ENCODE results near the gene ZFAND5. TPM values are rescaled to one million over a fixed set of nuclear protein-coding genes. Genes with fewer than 3 reads are reported as not detected.

Gene ZFAND5
- total and polyA plus RNA-seq, 4 donors, result 45.6 to 119 (median 61.9) TPM

GRCh38 chr9:72305707-72306106, 59.3 kb downstream of the ZFAND5 start:
- WGBS, result 69% methylated on average over 3 of the region's 3 CpGs
- no peaks in the 10 kb centered on the region for H3K9me3 ChIP-seq (ENCODE audit: control insufficient read depth in 4 of 4, low read length in 3 of 4)
- peak overlapping the region in 1 of 2 donors; percentile 42 for H3K27ac ChIP-seq (ENCODE audit: low read depth in 1 of 2, low read length in 2 of 2)
- no peaks in the 10 kb centered on the region for H3K27me3 ChIP-seq (ENCODE audit: control insufficient read depth in 4 of 4, insufficient read depth in 4 of 4, low read length in 3 of 4)
- TF ChIP-seq GABPA (IDR thresholded peaks at IDR 0.05 in 1 of 2, conservative IDR thresholded peaks at IDR 0.05 in 1 of 2) (no peak), SP1 (IDR thresholded peaks at IDR 0.05) (no peak)
- H3K4me1 ChIP-seq (ENCODE audit: control insufficient read depth in 4 of 4, insufficient read depth in 4 of 4, low read length in 3 of 4), result peaks cover 0 to 5% (median 1%) of the 10 kb centered on the region in 4 donors
- H3K36me3 ChIP-seq (ENCODE audit: control insufficient read depth in 4 of 4, insufficient read depth in 3 of 4, low read depth in 1 of 4, low read length in 3 of 4), result no peaks in the 10 kb centered on the region
- DNase-seq (ENCODE audit: low spot score), result no peak
- no peak overlapping the region for H3K4me3 ChIP-seq (ENCODE audit: low read depth in 1 of 3, low read length in 3 of 3)
- no peak overlapping the region for H3K9ac ChIP-seq (ENCODE audit: low read depth in 1 of 2, low read length in 2 of 2)

- Histone ChIP-seq H3K27ac (ENCODE audit: low read depth in 1 of 2, low read length in 2 of 2) (peak overlapping the region; percentile 26 to 42), H3K36me3 (ENCODE audit: control insufficient read depth in 4 of 4, insufficient read depth in 3 of 4, low read depth in 1 of 4, low read length in 3 of 4) (no peaks in the 10 kb centered on the region), H3K27me3 (ENCODE audit: control insufficient read depth in 4 of 4, insufficient read depth in 4 of 4, low read length in 3 of 4) (no peaks in the 10 kb centered on the region), H3K9ac (ENCODE audit: low read depth in 1 of 2, low read length in 2 of 2) (no peak overlapping the region), H3K9me3 (ENCODE audit: control insufficient read depth in 4 of 4, low read length in 3 of 4) (no peaks in the 10 kb centered on the region), H3K4me3 (ENCODE audit: low read depth in 1 of 3, low read length in 3 of 3) (no peak overlapping the region), H3K4me1 (ENCODE audit: control insufficient read depth in 4 of 4, insufficient read depth in 4 of 4, low read length in 3 of 4) (peaks cover 0 to 11% (median 2%) of the 10 kb centered on the region in 4 donors)
- TF ChIP-seq NR2F2 (IDR thresholded peaks at IDR 0.05) (no peak), JUND (IDR thresholded peaks at IDR 0.05) (no peak), TAF1 (conservative IDR thresholded peaks at IDR 0.05) (peak; percentile 55), GABPA (IDR thresholded peaks at IDR 0.05 in 1 of 2, conservative IDR thresholded peaks at IDR 0.05 in 1 of 2) (peak in 1 of 2 donors; percentile 39), SP1 (IDR thresholded peaks at IDR 0.05) (peak; percentile 55), ZBTB33 (IDR thresholded peaks at IDR 0.05) (no peak), MAX (IDR thresholded peaks at IDR 0.05) (peak; percentile 20), RXRA (IDR thresholded peaks at IDR 0.05) (no peak), RAD21 (IDR thresholded peaks at IDR 0.05) (peak in 1 of 2 donors; percentile 34), FOXA2 (IDR thresholded peaks at IDR 0.05) (no peak), ATF3 (IDR thresholded peaks at IDR 0.05) (no peak), HNF4A (conservative IDR thresholded peaks at IDR 0.05) (no peak)
- no peak for DNase-seq (ENCODE audit: low spot score)
- 54% methylated on average over 8 of the region's 8 CpGs for WGBS
Measured at GRCh38 chr9:72305102-72305546, 59.9 kb downstream of the ZFAND5 start.

- no peak overlapping the region for H3K4me3 ChIP-seq (ENCODE audit: low read depth in 1 of 3, low read length in 3 of 3)
- H3K4me1 ChIP-seq (ENCODE audit: control insufficient read depth in 4 of 4, insufficient read depth in 4 of 4, low read length in 3 of 4), result peaks cover 1 to 15% (median 3%) of the 10 kb centered on the region in 4 donors
- no peaks in the 10 kb centered on the region for H3K36me3 ChIP-seq (ENCODE audit: control insufficient read depth in 4 of 4, insufficient read depth in 3 of 4, low read depth in 1 of 4, low read length in 3 of 4)
- H3K9ac ChIP-seq (ENCODE audit: low read depth in 1 of 2, low read length in 2 of 2), result peak overlapping the region in 1 of 2 donors; percentile 15
- 69% methylated on average over 1 of the region's 1 CpG for WGBS
- no peaks in the 10 kb centered on the region for H3K27me3 ChIP-seq (ENCODE audit: control insufficient read depth in 4 of 4, insufficient read depth in 4 of 4, low read length in 3 of 4)
- DNase-seq (ENCODE audit: low spot score), result no peak
- no peaks in the 10 kb centered on the region for H3K9me3 ChIP-seq (ENCODE audit: control insufficient read depth in 4 of 4, low read length in 3 of 4)
- no peak for TF ChIP-seq FOXA1 (IDR thresholded peaks at IDR 0.05)
- no peak for TF ChIP-seq ATF3 (IDR thresholded peaks at IDR 0.05)
- no peak for TF ChIP-seq GABPA (IDR thresholded peaks at IDR 0.05 in 1 of 2, conservative IDR thresholded peaks at IDR 0.05 in 1 of 2)
- TF ChIP-seq EGR1 (IDR thresholded peaks at IDR 0.05; ENCODE audit: low read depth in 2 of 2), result no peak
- no peak for TF ChIP-seq HNF4A (conservative IDR thresholded peaks at IDR 0.05)
- no peak for TF ChIP-seq MAX (IDR thresholded peaks at IDR 0.05)
- TF ChIP-seq RAD21 (IDR thresholded peaks at IDR 0.05), result no peak
- H3K27ac ChIP-seq (ENCODE audit: low read depth in 1 of 2, low read length in 2 of 2), result peak overlapping the region; percentile 21 to 26
Measured at GRCh38 chr9:72304538-72304937, 60.5 kb downstream of the ZFAND5 start.

Other genes with a start within 250 kb of the ZFAND5 start
- 10 to 100 TPM in 1 of 2 donors, under 1 TPM in 1; 0.37 to 24.1 TPM for gene GDA, start 215.8 kb downstream of the ZFAND5 start, total RNA-seq
- 10 to 100 TPM; 15.0 to 24.4 TPM for gene GDA, start 215.8 kb downstream of the ZFAND5 start, polyA plus RNA-seq
- gene TMC1, start 156.4 kb upstream of the ZFAND5 start, total RNA-seq, result not detected
- gene TMC1, start 156.4 kb upstream of the ZFAND5 start, polyA plus RNA-seq, result under 1 TPM in 1 of 2 donors, not detected in 1; 0.09 TPM

Data from liver (tissue), 9 donors.